Right atrium auricular region (tissue), 2 donors: ENCODE measurements around the gene SLC26A3. TPM values are rescaled to one million over a fixed set of nuclear protein-coding genes. Genes with fewer than 3 reads are reported as not detected.

Experiments used
- DNase-seq: peaks from one replicate; pipeline ENCODE4 v3.0.0-alpha.2; 2019; ENCODE audit warnings: low spot score
- H3K27ac ChIP-seq, 2 donors: fragments of 200-600 bp; sonication (generic); 1 replicate in 1 of 2; 2 replicates in 1 of 2; pipeline ENCODE4 v1.5.1; 2016 to 2019
- H3K27me3 ChIP-seq, 2 donors: fragments of 200-600 bp; sonication (generic); one replicate each; pipeline versions ENCODE4 v1.5.1 to v1.6.0; 2017 to 2019
- H3K36me3 ChIP-seq: fragments of 200-600 bp; sonication (generic); one replicate; pipeline ENCODE4 v1.5.1; 2016
- H3K4me1 ChIP-seq, 2 donors: fragments of 200-600 bp; sonication (generic); one replicate each; pipeline versions ENCODE4 v1.5.1 to v1.6.0; 2017 to 2019
- H3K4me3 ChIP-seq, 2 donors: fragments of 200-600 bp; sonication (generic); 1 replicate in 1 of 2; 2 replicates in 1 of 2; pipeline ENCODE4 v1.5.1; 2017 to 2019; ENCODE audit warnings: mild to moderate bottlenecking in 1 of 2, moderate library complexity in 1 of 2
- H3K9me3 ChIP-seq, 2 donors: fragments of 200-600 bp; sonication (generic); one replicate each; pipeline ENCODE4 v1.5.1; 2019
- total RNA-seq, 2 donors: library from RNA; depleted of rRNA; stranded (reverse); fragments of >200 nt; gene quantifications; one replicate each; pipeline ENCODE4 v1.1.0, GENCODE V29; 2016
- TF ChIP-seq, protein P1 (sequence below), 2 donors: fragments of 200-600 bp; sonication (generic); IDR thresholded peaks; one replicate each; pipeline ENCODE4 v1.5.1; 2019; ENCODE audit warnings: antibody characterized with exemption in 2 of 2

Gene SLC26A3
- total RNA-seq, 2 donors from 2014 or later, result not detected

DNA sequence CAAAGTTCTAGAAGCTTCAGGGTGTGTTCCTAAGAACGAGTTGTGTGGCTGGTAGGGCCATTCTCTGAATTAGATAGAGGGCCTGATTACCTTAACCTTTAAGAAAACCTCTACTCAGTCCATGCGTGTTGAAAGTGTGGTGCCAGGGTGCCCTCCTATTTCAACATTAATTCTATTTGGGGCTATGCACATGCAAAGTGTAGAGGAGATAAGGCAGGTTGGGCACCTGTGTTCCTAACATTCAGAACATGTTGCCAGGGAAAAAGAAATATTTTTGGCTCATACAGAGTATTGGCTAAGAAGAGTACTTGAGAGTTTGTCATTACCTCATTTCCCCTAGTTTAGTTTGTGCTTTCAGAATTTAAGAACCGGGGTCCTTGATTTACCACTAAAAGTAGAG is 20.6 kb downstream of the SLC26A3 start:
- no peak overlapping the region for H3K4me3 ChIP-seq
- no peak for DNase-seq

DNA sequence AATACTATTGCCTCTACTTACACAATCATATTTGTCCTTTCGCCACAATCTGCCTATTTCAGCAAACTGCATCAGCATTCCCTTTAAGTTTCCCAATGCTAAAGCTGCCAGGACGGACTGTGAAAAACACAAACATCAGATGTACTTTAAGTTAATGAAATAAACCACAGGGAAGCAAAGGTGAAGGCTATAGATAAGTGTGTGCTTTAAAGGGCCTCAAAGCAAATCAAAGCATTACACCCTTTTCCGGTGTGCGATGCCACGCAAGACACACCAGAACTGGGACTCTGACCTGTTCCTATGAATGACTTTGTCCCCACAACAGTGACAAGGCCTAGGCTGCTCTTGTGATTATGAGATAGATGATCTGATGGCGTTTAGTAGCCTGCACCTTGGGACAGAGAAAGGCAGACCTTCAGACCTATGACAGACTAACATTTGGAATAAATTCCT is 23.4 kb downstream of the SLC26A3 start:
- no peak overlapping the region for H3K27ac ChIP-seq
- H3K27me3 ChIP-seq, result no peaks in the 10 kb centered on the region
- no peak overlapping the region for H3K4me3 ChIP-seq
- TF ChIP-seq, protein P1, sequence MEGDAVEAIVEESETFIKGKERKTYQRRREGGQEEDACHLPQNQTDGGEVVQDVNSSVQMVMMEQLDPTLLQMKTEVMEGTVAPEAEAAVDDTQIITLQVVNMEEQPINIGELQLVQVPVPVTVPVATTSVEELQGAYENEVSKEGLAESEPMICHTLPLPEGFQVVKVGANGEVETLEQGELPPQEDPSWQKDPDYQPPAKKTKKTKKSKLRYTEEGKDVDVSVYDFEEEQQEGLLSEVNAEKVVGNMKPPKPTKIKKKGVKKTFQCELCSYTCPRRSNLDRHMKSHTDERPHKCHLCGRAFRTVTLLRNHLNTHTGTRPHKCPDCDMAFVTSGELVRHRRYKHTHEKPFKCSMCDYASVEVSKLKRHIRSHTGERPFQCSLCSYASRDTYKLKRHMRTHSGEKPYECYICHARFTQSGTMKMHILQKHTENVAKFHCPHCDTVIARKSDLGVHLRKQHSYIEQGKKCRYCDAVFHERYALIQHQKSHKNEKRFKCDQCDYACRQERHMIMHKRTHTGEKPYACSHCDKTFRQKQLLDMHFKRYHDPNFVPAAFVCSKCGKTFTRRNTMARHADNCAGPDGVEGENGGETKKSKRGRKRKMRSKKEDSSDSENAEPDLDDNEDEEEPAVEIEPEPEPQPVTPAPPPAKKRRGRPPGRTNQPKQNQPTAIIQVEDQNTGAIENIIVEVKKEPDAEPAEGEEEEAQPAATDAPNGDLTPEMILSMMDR (IDR thresholded peaks at IDR 0.05), result no peak
- no peaks in the 10 kb centered on the region for H3K4me1 ChIP-seq
- DNase-seq, result no peak
- no peaks in the 10 kb centered on the region for H3K36me3 ChIP-seq
- no peaks in the 10 kb centered on the region for H3K9me3 ChIP-seq

More for the DNA sequence above, 20.6 kb downstream of the SLC26A3 start:
- no peaks in the 10 kb centered on the region for H3K9me3 ChIP-seq
- H3K36me3 ChIP-seq, result no peaks in the 10 kb centered on the region
- no peaks in the 10 kb centered on the region for H3K27me3 ChIP-seq
- TF ChIP-seq, protein P1 (IDR thresholded peaks at IDR 0.05), result no peak
- no peaks in the 10 kb centered on the region for H3K4me1 ChIP-seq
- no peak overlapping the region for H3K27ac ChIP-seq

DNA sequence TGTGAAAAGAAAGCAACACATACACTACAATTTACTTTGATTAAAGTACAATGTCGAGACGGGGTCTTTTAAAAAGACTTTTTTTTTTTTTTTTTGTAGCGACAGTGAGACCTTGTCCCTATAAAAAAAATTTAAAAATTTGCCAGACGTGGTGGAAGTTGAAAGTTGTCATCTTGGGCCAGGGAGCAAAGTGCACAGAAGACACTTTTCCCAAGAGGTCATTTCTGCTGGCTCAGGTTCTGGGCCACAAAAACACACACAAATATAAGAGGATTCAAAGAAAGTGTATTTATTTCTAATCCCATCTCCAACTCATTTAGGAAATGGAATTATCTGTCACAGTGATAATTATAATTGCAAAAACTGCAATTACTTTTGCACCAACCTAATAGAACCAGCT is 24.7 kb downstream of the SLC26A3 start:
- H3K27me3 ChIP-seq, result no peaks in the 10 kb centered on the region
- no peak overlapping the region for H3K4me3 ChIP-seq
- H3K4me1 ChIP-seq, result no peaks in the 10 kb centered on the region
- DNase-seq, result no peak
- TF ChIP-seq, protein P1 (IDR thresholded peaks at IDR 0.05), result no peak
- H3K27ac ChIP-seq, result no peak overlapping the region
- H3K36me3 ChIP-seq, result no peaks in the 10 kb centered on the region
- H3K9me3 ChIP-seq, result no peaks in the 10 kb centered on the region

DNA sequence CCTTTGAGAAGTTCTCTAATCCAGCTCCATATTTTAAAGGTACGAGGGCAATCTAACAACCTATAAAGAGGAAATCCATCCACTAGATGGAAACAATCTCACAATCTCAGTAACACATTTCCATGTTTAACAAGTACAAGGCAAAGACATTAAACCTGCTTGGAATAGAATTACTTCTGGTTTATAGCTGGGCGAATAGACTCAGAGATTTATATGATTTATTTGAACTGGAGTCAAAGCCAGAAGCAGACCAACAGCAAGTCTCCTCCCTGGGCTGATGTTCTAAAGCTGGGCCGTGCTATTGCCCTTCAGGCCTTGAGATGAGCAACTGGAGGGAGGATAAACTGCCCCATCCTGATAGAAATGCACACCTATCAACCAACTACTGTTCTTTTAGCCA is 25.3 kb downstream of the SLC26A3 start:
- DNase-seq, result no peak
- Histone ChIP-seq H3K27me3 (no peaks in the 10 kb centered on the region), H3K27ac (no peak overlapping the region), H3K4me3 (no peak overlapping the region), H3K9me3 (no peaks in the 10 kb centered on the region), H3K4me1 (no peaks in the 10 kb centered on the region), H3K36me3 (no peaks in the 10 kb centered on the region)
- TF ChIP-seq, protein P1 (IDR thresholded peaks at IDR 0.05), result no peak

DNA sequence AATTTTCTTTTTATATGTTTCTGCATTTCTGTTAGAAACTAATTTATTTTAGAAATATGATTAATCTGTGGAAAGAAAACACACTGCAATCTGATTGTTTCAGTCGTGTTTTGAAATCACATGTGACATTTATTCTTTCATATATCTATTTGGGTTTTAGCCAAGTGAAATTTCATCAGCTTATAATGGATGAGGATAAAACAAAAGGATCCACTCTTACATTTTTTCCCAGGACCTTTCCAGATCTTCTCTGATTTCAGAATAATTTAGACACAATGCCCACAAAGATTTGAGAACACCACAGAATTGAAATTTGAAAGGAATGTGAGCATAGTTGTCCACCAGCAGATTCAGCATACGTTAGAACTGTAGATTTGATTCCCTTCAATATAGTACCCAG is 30.0 kb downstream of the SLC26A3 start:
- TF ChIP-seq, protein P1 (IDR thresholded peaks at IDR 0.05), result no peak
- DNase-seq, result no peak
- H3K27ac ChIP-seq, result no peak overlapping the region
- H3K36me3 ChIP-seq, result no peaks in the 10 kb centered on the region
- H3K9me3 ChIP-seq, result no peaks in the 10 kb centered on the region
- no peaks in the 10 kb centered on the region for H3K27me3 ChIP-seq
- no peak overlapping the region for H3K4me3 ChIP-seq
- H3K4me1 ChIP-seq, result no peaks in the 10 kb centered on the region

DNA sequence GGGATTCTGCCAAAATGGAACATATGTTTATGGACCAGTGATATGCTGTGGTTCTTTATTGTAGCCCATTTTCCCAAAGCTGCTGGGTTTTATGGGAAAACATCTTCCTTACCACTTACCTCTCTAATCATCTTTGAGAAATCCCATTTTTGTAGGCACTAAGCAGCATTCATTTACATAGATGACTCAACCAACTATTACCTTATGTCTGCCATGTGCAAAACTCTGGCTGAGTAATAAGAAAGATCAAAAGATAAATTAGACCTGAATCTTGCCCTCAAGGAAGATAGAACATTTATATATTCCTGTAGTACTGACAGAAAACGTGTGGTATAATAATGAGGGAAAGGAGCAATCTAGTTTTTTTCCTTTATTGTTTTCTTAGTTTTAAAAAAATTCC is 34.8 kb downstream of the SLC26A3 start:
- no peak overlapping the region for H3K4me3 ChIP-seq
- DNase-seq, result no peak
- H3K36me3 ChIP-seq, result no peaks in the 10 kb centered on the region
- no peaks in the 10 kb centered on the region for H3K27me3 ChIP-seq
- TF ChIP-seq, protein P1 (IDR thresholded peaks at IDR 0.05), result no peak
- no peaks in the 10 kb centered on the region for H3K9me3 ChIP-seq
- no peaks in the 10 kb centered on the region for H3K4me1 ChIP-seq
- no peak overlapping the region for H3K27ac ChIP-seq
